ENCODE data around the gene MEAK7.

- TF ChIP-seq, protein P1, sequence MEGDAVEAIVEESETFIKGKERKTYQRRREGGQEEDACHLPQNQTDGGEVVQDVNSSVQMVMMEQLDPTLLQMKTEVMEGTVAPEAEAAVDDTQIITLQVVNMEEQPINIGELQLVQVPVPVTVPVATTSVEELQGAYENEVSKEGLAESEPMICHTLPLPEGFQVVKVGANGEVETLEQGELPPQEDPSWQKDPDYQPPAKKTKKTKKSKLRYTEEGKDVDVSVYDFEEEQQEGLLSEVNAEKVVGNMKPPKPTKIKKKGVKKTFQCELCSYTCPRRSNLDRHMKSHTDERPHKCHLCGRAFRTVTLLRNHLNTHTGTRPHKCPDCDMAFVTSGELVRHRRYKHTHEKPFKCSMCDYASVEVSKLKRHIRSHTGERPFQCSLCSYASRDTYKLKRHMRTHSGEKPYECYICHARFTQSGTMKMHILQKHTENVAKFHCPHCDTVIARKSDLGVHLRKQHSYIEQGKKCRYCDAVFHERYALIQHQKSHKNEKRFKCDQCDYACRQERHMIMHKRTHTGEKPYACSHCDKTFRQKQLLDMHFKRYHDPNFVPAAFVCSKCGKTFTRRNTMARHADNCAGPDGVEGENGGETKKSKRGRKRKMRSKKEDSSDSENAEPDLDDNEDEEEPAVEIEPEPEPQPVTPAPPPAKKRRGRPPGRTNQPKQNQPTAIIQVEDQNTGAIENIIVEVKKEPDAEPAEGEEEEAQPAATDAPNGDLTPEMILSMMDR (IDR thresholded peaks at IDR 0.05): no peak
- TF ChIP-seq POLR2AphosphoS5 (IDR thresholded peaks at IDR 0.05; ENCODE audit: insufficient read depth in 1 of 2, low read depth in 1 of 2): no peak
These were observed 8.7 kb upstream of the MEAK7 start for GRCh38 chr16:84513123-84513522.
